RWPE1 (cell line): ENCODE results near the gene ST6GALNAC3.

Experiments
- CTCF ChIA-PET: fragments of 350-600 bp; sonication (Branson Sonifier 250); formaldehyde crosslinking; extraction: SDS; loops from one replicate; lab custom pipeline; 2021; lab: Yijun Ruan, JAX
- POLR2A ChIA-PET: fragments of 400-600 bp; formaldehyde crosslinking; extraction: SDS; loops from one replicate; lab custom pipeline; 2020; ENCODE audit warnings: antibody characterized with exemption; ENCODE audit not compliant: low non-redundant PET; lab: Yijun Ruan, JAX
- DNase-seq: peaks from one replicate; pipeline ENCODE4 v3.0.0; 2012; ENCODE audit warnings: low spot score
- H3K27ac ChIP-seq: fragments of 450-650 bp; 2 replicates; pipeline ENCODE4 v1.5.1; 2017
- CTCF ChIP-seq: fragments of 450-650 bp; conservative IDR thresholded peaks from 2 replicates; pipeline ENCODE4 v1.5.1; 2017; ENCODE audit warnings: low read depth, mild to moderate bottlenecking

ST6GALNAC3 gene

DNA sequence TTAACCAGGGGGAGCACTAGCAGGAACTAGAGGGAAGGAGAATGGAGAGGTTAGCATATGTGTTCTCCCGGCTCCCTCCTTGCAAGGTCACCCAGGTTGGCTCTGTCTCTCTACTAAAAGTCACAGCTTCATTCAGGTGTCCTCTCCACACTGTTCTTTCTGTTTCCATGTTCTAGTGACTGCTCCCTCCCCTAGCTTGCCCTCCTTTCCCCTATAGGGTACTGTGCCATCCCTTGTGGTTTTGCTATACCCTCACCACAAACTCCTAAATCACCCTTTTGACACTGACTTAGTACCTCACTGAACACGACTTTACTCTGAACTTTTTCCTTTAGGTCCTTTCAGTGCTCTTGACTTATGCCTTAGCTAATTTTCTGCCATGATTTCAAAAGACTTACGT, 389.3 kb downstream of the ST6GALNAC3 start:
- no peak for DNase-seq
- ChIA-PET POLR2A (no interaction called here), CTCF (interaction anchor here (0.6 kb wide), 1 partner anchor 924 kb away, joined by 3 read pairs; no protein-coding TSS in a partner anchor)
- H3K27ac ChIP-seq: no peak overlapping the region
- no peak for TF ChIP-seq CTCF

DNA sequence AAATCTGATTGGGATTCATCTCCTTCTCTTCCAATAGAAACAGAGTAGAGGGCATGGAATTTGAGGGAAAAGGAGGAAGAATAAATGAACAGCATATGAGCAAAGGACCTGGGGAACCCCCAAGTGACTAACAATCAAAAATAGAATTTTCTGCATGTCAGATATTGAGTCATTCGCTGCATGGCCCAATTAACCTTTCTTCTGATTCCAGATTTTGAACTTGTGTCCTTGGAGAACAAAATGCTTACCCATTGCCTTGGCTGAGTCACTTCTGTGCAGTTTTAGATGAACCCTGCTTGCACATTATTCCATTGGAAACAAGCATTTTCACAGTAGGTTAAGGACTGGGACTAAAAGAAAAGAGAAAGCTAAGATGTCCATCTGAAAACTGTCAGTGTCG, 390.5 kb downstream of the ST6GALNAC3 start:
- H3K27ac ChIP-seq: no peak overlapping the region
- no peak for DNase-seq
- CTCF ChIA-PET: interaction anchor here (0.6 to 0.9 kb wide), 3 partner anchors 42 to 311 kb away, joined by 3 to 4 read pairs (median 3); no protein-coding TSS in a partner anchor
- POLR2A ChIA-PET: no interaction called here
- no peak for TF ChIP-seq CTCF

- ChIA-PET CTCF (interaction anchor here (0.6 kb wide), 1 partner anchor 24 kb away, joined by 5 read pairs; no protein-coding TSS in a partner anchor), POLR2A (no interaction called here)
- no peak overlapping the region for H3K27ac ChIP-seq
- no peak for DNase-seq
- no peak for TF ChIP-seq CTCF
Observed at GRCh38 chr1:76470166-76470565, 395.6 kb downstream of the ST6GALNAC3 start.

- H3K27ac ChIP-seq: no peak overlapping the region
- no peak for DNase-seq
- no peak for TF ChIP-seq CTCF
- POLR2A ChIA-PET: no interaction called here
- CTCF ChIA-PET: interaction anchor here (1.1 kb wide), 1 partner anchor 441 kb away, joined by 3 read pairs; no protein-coding TSS in a partner anchor
Observed at GRCh38 chr1:76471536-76471935, 397.0 kb downstream of the ST6GALNAC3 start.

- CTCF ChIA-PET: no interaction called here
- no peak overlapping the region for H3K27ac ChIP-seq
- TF ChIP-seq CTCF: no peak
- POLR2A ChIA-PET: no interaction called here
- DNase-seq: no peak
Observed at GRCh38 chr1:76473591-76473990, 399.0 kb downstream of the ST6GALNAC3 start.

DNA sequence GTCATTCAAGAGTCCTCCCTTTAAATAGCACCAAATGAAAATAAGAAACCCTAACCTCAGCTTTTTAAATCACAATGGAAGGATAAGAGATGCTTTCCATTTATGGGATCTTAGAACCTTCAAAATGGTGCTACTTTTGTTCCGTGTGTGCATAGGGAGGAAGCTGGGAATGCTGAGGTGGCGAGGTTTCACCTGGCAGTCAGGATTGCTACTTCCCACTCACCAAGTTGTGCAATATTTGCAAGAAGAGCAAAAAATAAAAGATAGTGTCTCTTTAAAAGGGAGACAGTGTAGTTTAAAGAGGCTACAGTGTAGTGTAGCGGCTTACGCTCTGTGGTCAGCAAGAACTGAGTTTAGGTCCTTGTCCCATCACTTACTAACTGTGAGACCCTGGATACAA, 400.4 kb downstream of the ST6GALNAC3 start:
- TF ChIP-seq CTCF: no peak
- DNase-seq: no peak
- H3K27ac ChIP-seq: no peak overlapping the region
- CTCF ChIA-PET: no interaction called here
- POLR2A ChIA-PET: no interaction called here

GRCh38 chr1:76477156-76477555, 402.6 kb downstream of the ST6GALNAC3 start:
- no peak for TF ChIP-seq CTCF
- no peak overlapping the region for H3K27ac ChIP-seq
- ChIA-PET POLR2A (no interaction called here), CTCF (interaction anchor here (0.8 kb wide), 1 partner anchor 1491 kb away, joined by 5 read pairs; no protein-coding TSS in a partner anchor)
- no peak for DNase-seq
